ENCODE measurements around the gene RYR1.

DNA sequence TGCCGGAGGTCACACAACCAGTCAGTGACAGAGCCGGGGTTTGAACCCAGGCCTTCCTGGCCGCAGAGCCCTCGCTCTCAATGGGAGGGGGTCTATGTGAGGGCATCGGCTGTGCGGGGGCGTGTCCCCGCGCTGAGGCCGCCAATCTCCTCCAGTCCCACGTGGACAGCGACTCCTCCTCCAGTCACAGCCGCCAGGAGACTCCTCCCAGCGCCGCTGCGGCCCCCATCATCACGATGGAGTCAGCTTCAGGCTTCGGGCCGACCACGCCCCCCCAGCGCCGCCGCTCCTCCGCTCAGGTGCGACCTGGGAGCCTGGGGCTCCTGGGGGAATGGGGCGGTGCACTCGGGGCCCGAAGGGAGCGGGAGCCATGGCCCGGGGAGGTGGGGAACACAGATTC is 39.0 kb upstream of the RYR1 start:
- no peak for TF ChIP-seq ZNF561 (tag by site-specific recombination; IDR thresholded peaks at IDR 0.05; ENCODE audit: borderline replicate concordance)
- no peak for TF ChIP-seq CTCF (tag by site-specific recombination; IDR thresholded peaks at IDR 0.05)

Data from HEK293 (cell line).